Body of pancreas (tissue), 4 donors: ENCODE measurements around the gene INSR.

Experiments used
- POLR2A ChIP-seq, 3 donors: fragments of 450-650 bp; IDR thresholded peaks; one replicate each; pipeline ENCODE4 v1.6.1; 2016; ENCODE audit warnings: antibody characterized with exemption in 3 of 3, mild to moderate bottlenecking in 2 of 3
- TF ChIP-seq, protein P1 (sequence below), 7 experiments: fragments of 450-650 bp in 4 of 7; fragments of 200-600 bp in 3 of 7; sonication (generic) in 3 of 7; IDR thresholded peaks; one replicate each; pipeline ENCODE4 v1.5.1; 2016 to 2019; ENCODE audit warnings: antibody characterized with exemption in 7 of 7

DNA sequence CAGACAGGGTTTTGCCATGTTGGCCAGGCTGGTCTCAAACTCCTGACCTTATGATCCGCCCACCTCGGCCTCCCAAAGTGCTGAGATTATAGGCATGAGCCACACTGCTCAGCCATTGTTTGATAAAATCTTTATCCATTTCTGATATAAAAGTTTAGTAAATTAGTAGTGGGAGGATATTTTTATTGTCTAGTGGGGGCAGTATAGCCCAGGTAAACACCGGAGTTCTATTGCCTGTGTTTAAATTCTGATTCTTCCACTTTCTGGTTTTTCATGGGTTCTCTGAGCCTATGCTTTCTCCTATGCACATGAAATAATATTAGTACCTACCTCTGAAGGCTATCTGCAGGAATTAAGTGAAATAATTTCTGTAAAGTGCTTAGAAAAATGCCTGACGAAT, 34.4 kb upstream of the INSR start:
- TF ChIP-seq, protein P1, sequence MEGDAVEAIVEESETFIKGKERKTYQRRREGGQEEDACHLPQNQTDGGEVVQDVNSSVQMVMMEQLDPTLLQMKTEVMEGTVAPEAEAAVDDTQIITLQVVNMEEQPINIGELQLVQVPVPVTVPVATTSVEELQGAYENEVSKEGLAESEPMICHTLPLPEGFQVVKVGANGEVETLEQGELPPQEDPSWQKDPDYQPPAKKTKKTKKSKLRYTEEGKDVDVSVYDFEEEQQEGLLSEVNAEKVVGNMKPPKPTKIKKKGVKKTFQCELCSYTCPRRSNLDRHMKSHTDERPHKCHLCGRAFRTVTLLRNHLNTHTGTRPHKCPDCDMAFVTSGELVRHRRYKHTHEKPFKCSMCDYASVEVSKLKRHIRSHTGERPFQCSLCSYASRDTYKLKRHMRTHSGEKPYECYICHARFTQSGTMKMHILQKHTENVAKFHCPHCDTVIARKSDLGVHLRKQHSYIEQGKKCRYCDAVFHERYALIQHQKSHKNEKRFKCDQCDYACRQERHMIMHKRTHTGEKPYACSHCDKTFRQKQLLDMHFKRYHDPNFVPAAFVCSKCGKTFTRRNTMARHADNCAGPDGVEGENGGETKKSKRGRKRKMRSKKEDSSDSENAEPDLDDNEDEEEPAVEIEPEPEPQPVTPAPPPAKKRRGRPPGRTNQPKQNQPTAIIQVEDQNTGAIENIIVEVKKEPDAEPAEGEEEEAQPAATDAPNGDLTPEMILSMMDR (IDR thresholded peaks at IDR 0.05): no peak
- no peak for TF ChIP-seq POLR2A (IDR thresholded peaks at IDR 0.05)
